C4-2B (cell line): ENCODE results near the gene CNOT1.

Source experiments
- CTCF ChIP-seq: fragments of 450-650 bp; conservative IDR thresholded peaks from 2 replicates; pipeline ENCODE4 v1.5.1; 2017; ENCODE audit warnings: mild to moderate bottlenecking
- ZFX ChIP-seq: fragments of 450-650 bp; IDR thresholded peaks from 2 replicates; pipeline ENCODE4 v1.6.1; 2017

DNA sequence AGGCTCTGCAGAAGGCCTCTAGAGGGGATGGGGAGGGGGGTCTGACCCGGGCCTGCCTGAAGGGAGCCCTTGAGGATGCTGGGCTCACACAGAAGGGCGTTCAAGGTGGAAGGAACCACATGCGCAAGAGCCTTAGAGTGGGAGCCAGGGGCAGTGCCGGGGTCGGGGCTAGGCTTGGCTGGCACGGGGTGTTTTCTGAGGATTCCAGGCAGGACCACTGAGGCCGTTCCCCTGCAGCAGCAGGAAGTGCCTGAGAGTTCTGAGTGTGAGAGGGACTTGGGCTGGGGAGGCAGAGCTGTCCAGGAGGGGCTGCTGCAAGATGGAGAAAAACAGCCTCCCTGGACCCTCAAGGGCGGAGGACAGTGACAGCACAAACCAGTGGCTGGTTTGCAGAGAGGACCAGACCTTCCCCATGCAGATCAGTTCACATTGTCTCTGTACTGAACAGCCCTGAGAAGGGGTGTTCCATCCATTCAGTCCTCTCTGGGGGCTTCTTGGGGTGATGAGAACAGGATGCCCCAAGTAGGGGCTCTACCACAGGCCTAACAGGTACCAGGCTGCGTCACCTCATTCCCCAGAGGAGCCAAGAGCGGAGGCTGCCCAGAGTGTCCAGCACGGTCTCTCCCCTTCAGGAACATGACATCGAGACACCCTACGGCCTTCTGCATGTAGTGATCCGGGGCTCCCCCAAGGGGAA is 126.3 kb downstream of the CNOT1 start:
- TF ChIP-seq CTCF: no peak
- no peak for TF ChIP-seq ZFX
